Uterus (tissue), 2 donors: ENCODE results near the gene CACNA2D1.

Experiments used
- CTCF ChIP-seq, 4 experiments: fragments of 200-600 bp in 2 of 4; fragments of 450-650 bp in 2 of 4; sonication (generic) in 2 of 4; IDR thresholded peaks; one replicate each; pipeline ENCODE4 v1.5.1; 2016 to 2019; ENCODE audit warnings: antibody characterized with exemption in 4 of 4, mild to moderate bottlenecking in 2 of 4, moderate library complexity in 1 of 4
- POLR2A ChIP-seq, 2 donors: fragments of 450-650 bp; IDR thresholded peaks; one replicate each; pipeline ENCODE4 v1.6.1; 2016; ENCODE audit warnings: antibody characterized with exemption in 2 of 2, mild to moderate bottlenecking in 1 of 2, moderate library complexity in 1 of 2

- TF ChIP-seq CTCF (IDR thresholded peaks at IDR 0.05) (no peak), POLR2A (IDR thresholded peaks at IDR 0.05) (no peak)
Measured at GRCh38 chr7:82382276-82382675, 61.3 kb downstream of the CACNA2D1 start.
